SHP77 (cell line): ENCODE measurements around the gene MRAS.
"Not testable (repeated sequence)": the region's sequence is repeated elsewhere in the genome, so short reads cannot be mapped to it uniquely, and the experiment has no call there.

Experiments used
- DNase-seq, 2 experiments: peaks; one replicate each; lab custom pipeline; 2025; lab: John Stamatoyannopoulos, UW

MRAS gene

GRCh38 chr3:138367326-138367850 lies 19.0 kb downstream of the MRAS start:
- no peak for DNase-seq

GRCh38 chr3:138367911-138368310 lies 19.5 kb downstream of the MRAS start:
- DNase-seq: no peak

GRCh38 chr3:138369151-138369900 lies 20.9 kb downstream of the MRAS start:
- DNase-seq: no peak

GRCh38 chr3:138370321-138370720 lies 21.9 kb downstream of the MRAS start:
- DNase-seq: no peak

GRCh38 chr3:138371070-138371965 lies 22.9 kb downstream of the MRAS start:
- no peak for DNase-seq

GRCh38 chr3:138373087-138373735 lies 24.8 kb downstream of the MRAS start:
- DNase-seq: no peak

GRCh38 chr3:138373736-138374094 lies 25.3 kb downstream of the MRAS start:
- no peak for DNase-seq

GRCh38 chr3:138374573-138375134 lies 26.3 kb downstream of the MRAS start:
- DNase-seq: no peak

GRCh38 chr3:138375447-138375846 lies 27.1 kb downstream of the MRAS start:
- DNase-seq: no peak

- no peak for DNase-seq
Observed at GRCh38 chr3:138376663-138377062, 28.3 kb downstream of the MRAS start.

GRCh38 chr3:138377212-138377611 lies 28.8 kb downstream of the MRAS start:
- not testable (repeated sequence) for DNase-seq

GRCh38 chr3:138377804-138378203 lies 29.4 kb downstream of the MRAS start:
- no peak for DNase-seq

- no peak for DNase-seq
Observed at GRCh38 chr3:138378331-138378730, 30.0 kb downstream of the MRAS start.

GRCh38 chr3:138378990-138379389 lies 30.6 kb downstream of the MRAS start:
- DNase-seq: no peak

- DNase-seq: no peak
Observed at GRCh38 chr3:138381413-138381901, 33.1 kb downstream of the MRAS start.

GRCh38 chr3:138381950-138382715 lies 33.8 kb downstream of the MRAS start:
- DNase-seq: no peak

- no peak for DNase-seq
Observed at GRCh38 chr3:138383715-138384465, 35.5 kb downstream of the MRAS start.

- DNase-seq: no peak
Observed at GRCh38 chr3:138384531-138384930, 36.2 kb downstream of the MRAS start.

- DNase-seq: no peak
Observed at GRCh38 chr3:138384976-138385375, 36.6 kb downstream of the MRAS start.

GRCh38 chr3:138389144-138389601 lies 40.8 kb downstream of the MRAS start:
- no peak for DNase-seq
